Esophagus squamous epithelium (tissue), 4 donors: ENCODE data around the gene TMEM186.

Experiments
- CTCF ChIP-seq, 6 experiments: fragments of 450-650 bp in 4 of 6; fragments of 200-600 bp in 2 of 6; sonication (generic) in 2 of 6; IDR thresholded peaks; one replicate each; pipeline ENCODE4 v1.5.1; 2016 to 2019; ENCODE audit warnings: antibody characterized with exemption in 6 of 6, mild to moderate bottlenecking in 4 of 6, moderate library complexity in 4 of 6
- POLR2A ChIP-seq, 4 donors: fragments of 450-650 bp; IDR thresholded peaks; one replicate each; pipeline ENCODE4 v1.6.1; 2017; ENCODE audit warnings: antibody characterized with exemption in 4 of 4, mild to moderate bottlenecking in 4 of 4, moderate library complexity in 3 of 4

DNA sequence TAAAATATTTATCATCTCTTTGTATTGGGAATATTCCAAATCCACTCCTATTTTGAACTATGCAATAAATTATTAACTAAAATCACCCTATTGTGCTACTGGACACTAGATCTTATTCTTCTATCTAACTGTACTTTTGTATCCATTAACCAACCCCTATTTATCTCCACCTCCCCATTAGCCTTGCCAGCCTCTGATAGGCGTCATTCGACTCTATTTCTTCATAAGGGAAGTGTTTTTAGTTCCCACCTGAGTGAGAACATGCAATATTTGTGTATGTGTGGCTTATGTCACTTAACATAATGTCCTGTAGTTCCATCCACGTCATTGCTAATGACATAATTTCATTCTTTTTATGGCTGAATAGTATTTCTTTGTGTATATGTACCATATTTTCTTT is 23.9 kb downstream of the TMEM186 start:
- no peak for TF ChIP-seq CTCF (IDR thresholded peaks at IDR 0.05)
- TF ChIP-seq POLR2A (IDR thresholded peaks at IDR 0.05): no peak
